Endothelial cell of umbilical vein (primary cell): ENCODE measurements around the gene RAN. TPM values are rescaled to one million over a fixed set of nuclear protein-coding genes. Genes with fewer than 3 reads are reported as not detected.

Experiments used
- BruUV-seq: library from RNA; stranded (reverse); fragments of 400-500 nt; replicated peaks from 2 replicates; lab custom pipeline; 2021; lab: Mats Ljungman, UMichigan
- CTCF ChIA-PET: fragments of 300-600, 350-600 bp; sonication (Branson Sonifier 250); formaldehyde crosslinking; loops from one replicate; lab custom pipeline; 2021; ENCODE audit warnings: antibody characterized with exemption, inconsistent platforms; lab: Charles Lee
- POLR2A ChIA-PET: fragments of 300-600, 350-600 bp; sonication (Branson Sonifier 250); formaldehyde crosslinking; loops from one replicate; lab custom pipeline; 2021; ENCODE audit warnings: antibody characterized with exemption, inconsistent platforms; lab: Charles Lee
- DNase-seq: peaks from one replicate; pipeline ENCODE4 v3.0.0-alpha.2; 2011; ENCODE audit warnings: low read depth, low spot score
- FAIRE-seq: peaks from 2 replicates; lab custom pipeline; 2011; peaks lifted over from hg19 to GRCh38; lab: Jason Lieb, UNC
- H2AFZ ChIP-seq: 2 replicates; pipeline ENCODE4 v1.6.0; 2012; ENCODE audit warnings: low read depth, low read length, control low read depth, inconsistent platforms
- H3K27ac ChIP-seq: 2 replicates; pipeline ENCODE4 v1.5.1; 2011; ENCODE audit warnings: low read depth, mild to moderate bottlenecking, control low read depth, low read length, moderate library complexity; ENCODE audit not compliant: insufficient read depth
- H3K27me3 ChIP-seq, 2 experiments: 2 replicates each; pipeline versions ENCODE4 v1.6.0 to v1.6.1; 2011; ENCODE audit warnings: low read length in 2 of 2, mixed read lengths in 1 of 2; ENCODE audit not compliant: control insufficient read depth in 2 of 2, insufficient read depth in 2 of 2
- H3K36me3 ChIP-seq, 2 experiments: 2 replicates in 1 of 2; 3 replicates in 1 of 2; pipeline ENCODE4 v1.5.1; 2011; ENCODE audit warnings: low read length in 2 of 2, mild to moderate bottlenecking in 1 of 2, moderate library complexity in 1 of 2; ENCODE audit not compliant: control insufficient read depth in 2 of 2, insufficient read depth in 2 of 2; ENCODE audit errors: extremely low read depth in 1 of 2
- H3K4me1 ChIP-seq: 3 replicates; pipeline ENCODE4 v1.5.1; 2011; ENCODE audit warnings: mild to moderate bottlenecking, low read length; ENCODE audit not compliant: control insufficient read depth, insufficient read depth; ENCODE audit errors: extremely low read depth
- H3K4me2 ChIP-seq: 2 replicates; pipeline ENCODE4 v1.6.1; 2011; ENCODE audit warnings: low read length, control low read depth, mixed read lengths; ENCODE audit not compliant: insufficient read depth
- H3K4me3 ChIP-seq, 3 experiments: fragments of 200-600 bp in 1 of 3; sonication (generic), shearing (Covaris generic) in 1 of 3; replicated peaks in 1 of 3; 2 replicates each; pipeline ENCODE4 v1.5.1; 2011 to 2016; ENCODE audit warnings: control low read depth in 3 of 3, low read length in 3 of 3, mild to moderate bottlenecking in 2 of 3, inconsistent platforms in 1 of 3, low read depth in 1 of 3, moderate library complexity in 1 of 3; ENCODE audit not compliant: insufficient read depth in 1 of 3
- H3K79me2 ChIP-seq: 2 replicates; pipeline ENCODE4 v1.6.0; 2012; ENCODE audit warnings: low read length, inconsistent platforms; ENCODE audit not compliant: control insufficient read depth, insufficient read depth
- H3K9ac ChIP-seq: replicated peaks from 2 replicates; pipeline ENCODE3; 2011; ENCODE audit warnings: low read length, control low read depth; ENCODE audit not compliant: insufficient read depth; ENCODE audit errors: extremely low read depth
- H3K9me1 ChIP-seq: replicated peaks from 3 replicates; pipeline ENCODE4 v1.6.0; 2011; ENCODE audit warnings: mild to moderate bottlenecking, low read length; ENCODE audit not compliant: control insufficient read depth, insufficient read depth; ENCODE audit errors: extremely low read depth
- H3K9me3 ChIP-seq: replicated peaks from 2 replicates; pipeline ENCODE4 v1.5.1; 2012; ENCODE audit warnings: low read length, inconsistent platforms; ENCODE audit not compliant: control insufficient read depth, insufficient read depth
- H4K20me1 ChIP-seq: replicated peaks from 2 replicates; pipeline ENCODE3; 2011; ENCODE audit warnings: mild to moderate bottlenecking, low read length; ENCODE audit not compliant: control insufficient read depth, insufficient read depth; ENCODE audit errors: extremely low read depth
- CTCF ChIP-seq, 2 donors: IDR thresholded peaks; 1 replicate in 1 of 2; 2 replicates in 1 of 2; pipeline ENCODE4 v1.5.1; 2011; ENCODE audit warnings: low read length in 2 of 2, mild to moderate bottlenecking in 2 of 2, moderate library complexity in 2 of 2, control low read depth in 1 of 2, inconsistent platforms in 1 of 2, low read depth in 1 of 2; ENCODE audit not compliant: insufficient read depth in 1 of 2; ENCODE audit errors: extremely low read depth in 1 of 2
- EZH2 ChIP-seq: IDR thresholded peaks from 2 replicates; pipeline ENCODE4 v1.6.1; 2012; ENCODE audit warnings: borderline replicate concordance, low read depth, mild to moderate bottlenecking, moderate library complexity, low read length, inconsistent platforms; ENCODE audit not compliant: severe bottlenecking
- FOS ChIP-seq: IDR thresholded peaks from 2 replicates; pipeline ENCODE4 v1.6.1; 2011; ENCODE audit warnings: mild to moderate bottlenecking, low read length, moderate library complexity, borderline replicate concordance; ENCODE audit not compliant: insufficient read depth
- GATA2 ChIP-seq: IDR thresholded peaks from 2 replicates; pipeline ENCODE4 v1.7.0; 2011; ENCODE audit warnings: low read depth, mild to moderate bottlenecking, moderate library complexity, mixed read lengths, low read length; ENCODE audit not compliant: insufficient read length, insufficient read depth
- JUN ChIP-seq: IDR thresholded peaks from 2 replicates; pipeline ENCODE4 v1.6.1; 2011; ENCODE audit warnings: borderline replicate concordance, low read depth; ENCODE audit not compliant: insufficient read length, insufficient read depth
- MAX ChIP-seq: IDR thresholded peaks from 2 replicates; pipeline ENCODE4 v1.6.1; 2011; ENCODE audit not compliant: insufficient read depth, insufficient read length
- MYC ChIP-seq: IDR thresholded peaks from one replicate; pipeline ENCODE4 v1.6.1; 2011; ENCODE audit warnings: mild to moderate bottlenecking, low read depth, low read length
- POLR2A ChIP-seq: IDR thresholded peaks from 2 replicates; pipeline ENCODE4 v1.6.1; 2012; ENCODE audit warnings: low read depth, mild to moderate bottlenecking, control low read depth, low read length
- POLR2AphosphoS5 ChIP-seq: IDR thresholded peaks from 2 replicates; pipeline ENCODE4 v1.6.1; 2012; ENCODE audit warnings: low read depth, mild to moderate bottlenecking, control low read depth, low read length, moderate library complexity; ENCODE audit not compliant: insufficient read depth
- dilution Hi-C: fragments of 300-500 bp; cut with MboI; formaldehyde crosslinking; loops from one replicate; pipeline ENCODE4 v1.15.0; 2019; ENCODE audit warnings: low sequenced_read_pairs; ENCODE audit not compliant: extremely low pct_ligation_motif_present
- intact Hi-C: fragments of 100-400 bp; cut with micrococcal nuclease; formaldehyde crosslinking; loops from one replicate; pipeline ENCODE4 v1.10.0; 2022
- polyA plus RNA-seq, 4 experiments: library from polyadenylated mRNA; depleted of rRNA in 3 of 4; stranded (reverse) in 3 of 4; unstranded in 1 of 4; fragments of >200 nt; gene quantifications; 2 replicates each; pipeline versions ENCODE4 v1.2.1 to v1.2.3, GENCODE V29; 2011 to 2012; ENCODE audit warnings: missing spikeins in 1 of 4
- total RNA-seq: library from RNA; stranded (reverse); gene quantifications from 2 replicates; pipeline ENCODE4 v1.2.3, GENCODE V29; 2021

Gene RAN
- total and polyA plus RNA-seq, 2 donors (not counting 3 experiments of a cell fraction or from before 2014, with no cell fraction given) = 1,075 to 1,205 TPM

- no peak for FAIRE-seq
- peaks cover 48% of the 10 kb centered on the region for H3K79me2 ChIP-seq
These were observed 43.0 kb upstream of the RAN start for GRCh38 chr12:130828895-130829294.

More at GRCh38 chr12:130828895-130829294, 43.0 kb upstream of the RAN start:
- ChIA-PET CTCF (interaction anchor here (0.9 kb wide), 1 partner anchor 9 kb away, joined by 5 read pairs; no protein-coding TSS in a partner anchor), POLR2A (no interaction called here)
- H3K27ac ChIP-seq = no peak overlapping the region
- H3K9me3 ChIP-seq = no peaks in the 10 kb centered on the region
- intact Hi-C loops = no loop called here
- BruUV-seq = no TSS peak
- no peak overlapping the region for H3K9ac ChIP-seq
- no peaks in the 10 kb centered on the region for H4K20me1 ChIP-seq
- H3K4me3 ChIP-seq = no peak overlapping the region
- no peaks in the 10 kb centered on the region for H3K4me1 ChIP-seq
- TF ChIP-seq JUN (no peak), MYC (no peak), CTCF (IDR thresholded peaks at IDR 0.05; ENCODE audit: extremely low read depth in 1 of 2, insufficient read depth in 1 of 2, low read depth in 1 of 2, low read length in 2 of 2) (no peak), POLR2A (no peak), GATA2 (no peak), EZH2 (no peak), MAX (no peak), POLR2AphosphoS5 (no peak), FOS (no peak)
- DNase-seq = no peak
- dilution Hi-C loops = no loop called here
- H3K27me3 ChIP-seq = no peaks in the 10 kb centered on the region
- no peak overlapping the region for H3K4me2 ChIP-seq
- no peak overlapping the region for H2AFZ ChIP-seq
- no peaks in the 10 kb centered on the region for H3K36me3 ChIP-seq
- H3K9me1 ChIP-seq = no peaks in the 10 kb centered on the region
